ENCODE measurements around the gene VPS13C. TPM values are rescaled to one million over a fixed set of nuclear protein-coding genes. Genes with fewer than 3 reads are reported as not detected.

VPS13C gene
- total RNA-seq, 1 experiment from 2014 or later: 6.5 TPM

DNA sequence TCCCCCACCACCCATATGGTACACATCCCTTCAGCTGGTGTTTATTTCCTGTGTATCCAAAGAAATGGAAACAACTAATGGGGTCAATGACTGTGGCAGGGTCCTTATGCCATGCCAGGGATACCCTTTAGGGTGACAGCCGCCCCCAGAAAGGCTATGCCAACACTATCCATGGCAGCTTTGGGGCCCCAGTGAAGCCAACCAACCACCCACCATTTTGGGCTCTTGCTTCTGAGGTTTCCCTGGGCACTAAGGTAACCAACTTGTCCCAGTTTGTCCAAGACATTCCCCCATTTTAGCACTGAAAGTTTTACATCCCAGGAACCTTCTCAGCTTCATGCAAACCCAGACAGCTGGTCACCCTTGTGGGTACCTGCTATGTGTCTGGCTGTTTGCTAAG, 233.1 kb downstream of the VPS13C start:
- no peak for DNase-seq
- no peaks in the 10 kb centered on the region for H3K27me3 ChIP-seq (ENCODE audit: control insufficient read depth, insufficient read depth, low read length)
- H3K36me3 ChIP-seq (replicated peaks; ENCODE audit: control insufficient read depth, insufficient read depth, low read length): no peaks in the 10 kb centered on the region
- no peak overlapping the region for H3K4me3 ChIP-seq (ENCODE audit: insufficient read depth, low read depth, low read length)

DNA sequence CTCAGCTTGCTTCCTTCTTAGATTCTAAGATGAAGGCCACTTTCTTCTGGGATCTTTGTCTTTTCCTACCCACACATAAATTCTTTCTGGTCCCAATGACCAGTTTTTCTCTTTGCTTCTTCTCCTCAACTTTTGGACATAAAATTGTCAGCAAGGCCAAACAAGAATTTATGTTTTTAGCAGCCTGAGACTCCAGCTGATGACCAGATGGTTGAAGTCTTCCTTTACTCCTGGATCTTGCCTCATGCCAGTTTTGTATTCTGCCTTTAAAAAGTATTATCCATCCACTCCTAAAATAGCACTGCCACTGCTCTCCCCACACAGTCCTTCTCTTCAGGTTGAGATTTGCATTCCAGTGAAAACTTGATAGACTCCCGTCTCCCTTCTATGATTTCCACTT, 236.0 kb downstream of the VPS13C start:
- Histone ChIP-seq H3K27me3 (ENCODE audit: control insufficient read depth, insufficient read depth, low read length) (no peaks in the 10 kb centered on the region), H3K36me3 (replicated peaks; ENCODE audit: control insufficient read depth, insufficient read depth, low read length) (no peaks in the 10 kb centered on the region), H3K4me3 (ENCODE audit: insufficient read depth, low read depth, low read length) (no peak overlapping the region)
- no peak for DNase-seq

GRCh38 chr15:61822511-61822910, 237.7 kb downstream of the VPS13C start:
- H3K36me3 ChIP-seq (replicated peaks; ENCODE audit: control insufficient read depth, insufficient read depth, low read length): no peaks in the 10 kb centered on the region
- no peak for DNase-seq
- no peak overlapping the region for H3K4me3 ChIP-seq (ENCODE audit: insufficient read depth, low read depth, low read length)

DNA sequence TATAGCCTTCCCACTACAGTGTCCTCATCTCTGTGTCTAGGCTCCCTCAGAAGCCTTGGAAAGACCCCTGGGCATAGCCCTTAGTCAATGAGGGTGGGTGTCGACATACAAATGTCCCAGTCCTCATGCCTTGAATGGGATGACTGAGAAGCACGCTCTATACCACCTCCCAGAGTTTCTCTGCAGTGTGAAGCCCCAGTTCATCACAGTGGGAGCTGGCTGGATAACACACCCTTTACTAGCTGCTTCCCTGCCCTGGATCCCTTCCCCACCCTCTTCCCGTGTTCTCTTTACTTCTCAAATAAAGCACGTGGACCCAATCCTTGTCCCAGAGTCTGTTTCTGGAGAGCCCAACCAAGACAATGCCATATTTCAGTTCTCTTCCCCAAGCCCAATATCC, 239.3 kb downstream of the VPS13C start:
- H3K36me3 ChIP-seq (replicated peaks; ENCODE audit: control insufficient read depth, insufficient read depth, low read length): no peaks in the 10 kb centered on the region
- no peak overlapping the region for H3K4me3 ChIP-seq (ENCODE audit: insufficient read depth, low read depth, low read length)
- no peak for DNase-seq
- H3K27me3 ChIP-seq (ENCODE audit: control insufficient read depth, insufficient read depth, low read length): no peaks in the 10 kb centered on the region

More at GRCh38 chr15:61822511-61822910, 237.7 kb downstream of the VPS13C start:
- no peaks in the 10 kb centered on the region for H3K27me3 ChIP-seq (ENCODE audit: control insufficient read depth, insufficient read depth, low read length)

DNA sequence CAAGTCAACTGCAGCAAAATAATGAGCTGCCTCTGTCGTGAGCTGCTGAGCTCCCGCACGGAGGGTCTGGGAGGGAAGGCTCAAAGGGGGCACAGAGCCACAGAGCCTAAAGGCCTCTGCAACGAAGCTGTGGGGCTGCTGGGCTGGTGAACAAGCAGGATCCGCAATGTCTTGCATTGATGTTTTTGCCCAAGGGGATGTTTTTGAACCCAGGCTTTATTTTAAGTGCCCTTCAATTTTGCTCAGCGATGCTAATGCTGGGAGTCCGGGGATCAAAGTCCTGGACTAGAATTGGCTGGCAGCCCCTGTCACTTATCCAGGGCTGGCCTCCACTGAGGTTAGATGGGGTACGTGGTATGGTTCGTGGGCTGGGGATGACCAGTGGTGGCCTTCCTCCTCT, 240.0 kb downstream of the VPS13C start:
- Histone ChIP-seq H3K27me3 (ENCODE audit: control insufficient read depth, insufficient read depth, low read length) (no peaks in the 10 kb centered on the region), H3K36me3 (replicated peaks; ENCODE audit: control insufficient read depth, insufficient read depth, low read length) (no peaks in the 10 kb centered on the region), H3K4me3 (ENCODE audit: insufficient read depth, low read depth, low read length) (no peak overlapping the region)
- no peak for DNase-seq

- Histone ChIP-seq H3K36me3 (replicated peaks; ENCODE audit: control insufficient read depth, insufficient read depth, low read length) (no peaks in the 10 kb centered on the region), H3K4me3 (ENCODE audit: insufficient read depth, low read depth, low read length) (no peak overlapping the region), H3K27me3 (ENCODE audit: control insufficient read depth, insufficient read depth, low read length) (no peaks in the 10 kb centered on the region)
- no peak for DNase-seq
These were observed 240.9 kb downstream of the VPS13C start for GRCh38 chr15:61819386-61819785.

DNA sequence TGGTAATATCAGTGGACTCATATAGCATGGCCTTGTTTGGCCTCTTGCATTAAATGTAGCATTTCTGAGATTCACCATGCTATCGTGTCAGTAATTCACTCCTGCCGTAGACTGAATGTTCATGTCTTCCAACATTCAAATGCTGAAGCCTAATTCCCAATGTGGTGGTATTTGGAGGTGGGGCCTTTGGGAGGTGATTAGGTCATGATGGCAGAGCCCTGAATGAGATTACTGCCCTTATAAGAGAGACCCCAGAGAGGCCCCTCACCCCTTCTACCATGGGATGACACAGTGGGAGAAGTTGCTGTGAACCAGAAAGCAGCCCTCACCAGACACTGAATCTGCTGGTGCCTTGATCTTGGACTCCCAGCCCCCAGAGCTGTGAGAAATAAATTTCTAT, 241.4 kb downstream of the VPS13C start:
- no peak for DNase-seq
- Histone ChIP-seq H3K4me3 (ENCODE audit: insufficient read depth, low read depth, low read length) (no peak overlapping the region), H3K27me3 (ENCODE audit: control insufficient read depth, insufficient read depth, low read length) (no peaks in the 10 kb centered on the region), H3K36me3 (replicated peaks; ENCODE audit: control insufficient read depth, insufficient read depth, low read length) (no peaks in the 10 kb centered on the region)

GRCh38 chr15:61816856-61817255, 243.4 kb downstream of the VPS13C start:
- Histone ChIP-seq H3K27me3 (ENCODE audit: control insufficient read depth, insufficient read depth, low read length) (no peaks in the 10 kb centered on the region), H3K36me3 (replicated peaks; ENCODE audit: control insufficient read depth, insufficient read depth, low read length) (no peaks in the 10 kb centered on the region), H3K4me3 (ENCODE audit: insufficient read depth, low read depth, low read length) (no peak overlapping the region)
- no peak for DNase-seq

DNA sequence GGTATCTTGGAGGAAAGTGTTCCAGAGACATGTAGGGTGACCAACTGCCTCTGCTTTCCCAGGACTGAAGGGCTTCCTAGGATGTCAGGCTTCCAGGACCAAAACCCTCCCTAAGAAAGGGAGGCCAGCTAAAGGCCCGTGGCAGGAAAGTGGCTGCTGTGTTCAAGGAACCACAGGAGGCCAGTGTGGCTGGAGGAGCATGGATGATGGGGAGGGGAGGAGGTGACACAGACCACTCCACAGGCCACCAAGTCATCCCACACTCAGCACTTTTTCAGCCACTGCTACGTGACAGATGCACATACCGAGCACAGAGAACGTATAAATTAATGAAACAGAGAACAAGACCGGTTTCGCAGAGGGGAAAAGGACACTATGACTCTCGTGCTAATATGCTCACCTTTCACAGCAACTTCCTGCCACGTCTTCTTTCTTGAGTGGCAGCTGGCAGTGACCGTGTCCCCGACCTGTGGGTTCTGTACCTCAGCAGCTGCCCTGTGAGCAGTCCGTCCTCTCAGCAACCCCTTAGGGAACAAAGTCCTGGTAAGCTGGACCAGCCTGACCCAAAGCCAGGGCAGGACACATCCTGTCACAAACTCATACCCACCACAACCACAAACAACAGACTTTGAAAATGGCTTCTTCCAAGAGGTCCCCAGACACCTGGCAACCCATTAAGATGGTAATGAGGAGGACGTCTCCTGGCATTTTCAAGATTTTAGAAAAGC, 244.7 kb downstream of the VPS13C start:
- no peaks in the 10 kb centered on the region for H3K36me3 ChIP-seq (replicated peaks; ENCODE audit: control insufficient read depth, insufficient read depth, low read length)
- H3K4me3 ChIP-seq (ENCODE audit: insufficient read depth, low read depth, low read length): no peak overlapping the region
- H3K27me3 ChIP-seq (ENCODE audit: control insufficient read depth, insufficient read depth, low read length): no peaks in the 10 kb centered on the region
- no peak for DNase-seq

DNA sequence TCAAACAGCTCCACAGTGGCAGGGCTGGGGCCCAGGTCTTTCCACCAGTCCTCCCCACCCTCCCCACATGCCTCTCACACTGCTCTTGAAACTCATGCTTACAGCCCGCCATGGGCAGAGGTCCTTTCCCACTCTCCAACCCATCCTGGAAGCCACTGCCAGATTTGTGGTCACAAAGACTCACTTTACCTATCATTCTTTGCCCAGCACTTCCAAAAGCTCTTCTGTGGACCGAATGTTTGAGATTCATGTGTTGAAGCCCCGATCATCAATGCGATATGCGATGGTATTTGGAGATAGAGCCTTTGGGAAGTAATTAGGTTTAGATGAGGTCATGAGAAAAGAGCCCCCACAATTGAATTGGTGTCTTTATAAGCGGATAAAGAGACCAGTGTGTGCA, 247.8 kb downstream of the VPS13C start:
- no peak overlapping the region for H3K4me3 ChIP-seq (ENCODE audit: insufficient read depth, low read depth, low read length)
- H3K27me3 ChIP-seq (ENCODE audit: control insufficient read depth, insufficient read depth, low read length): no peaks in the 10 kb centered on the region
- DNase-seq: no peak
- H3K36me3 ChIP-seq (replicated peaks; ENCODE audit: control insufficient read depth, insufficient read depth, low read length): no peaks in the 10 kb centered on the region

- no peak for DNase-seq
These were observed 248.3 kb downstream of the VPS13C start for GRCh38 chr15:61811952-61812351.

GRCh38 chr15:61809216-61809615, 251.0 kb downstream of the VPS13C start:
- no peak for DNase-seq
- no peak overlapping the region for H3K4me3 ChIP-seq (ENCODE audit: insufficient read depth, low read depth, low read length)
- no peaks in the 10 kb centered on the region for H3K36me3 ChIP-seq (replicated peaks; ENCODE audit: control insufficient read depth, insufficient read depth, low read length)
- H3K27me3 ChIP-seq (ENCODE audit: control insufficient read depth, insufficient read depth, low read length): no peaks in the 10 kb centered on the region

More at GRCh38 chr15:61811952-61812351, 248.3 kb downstream of the VPS13C start:
- H3K27me3 ChIP-seq (ENCODE audit: control insufficient read depth, insufficient read depth, low read length): no peaks in the 10 kb centered on the region
- no peak overlapping the region for H3K4me3 ChIP-seq (ENCODE audit: insufficient read depth, low read depth, low read length)
- no peaks in the 10 kb centered on the region for H3K36me3 ChIP-seq (replicated peaks; ENCODE audit: control insufficient read depth, insufficient read depth, low read length)

GRCh38 chr15:61807281-61807929, 252.8 kb downstream of the VPS13C start:
- H3K4me3 ChIP-seq (ENCODE audit: insufficient read depth, low read depth, low read length): no peak overlapping the region
- no peaks in the 10 kb centered on the region for H3K36me3 ChIP-seq (replicated peaks; ENCODE audit: control insufficient read depth, insufficient read depth, low read length)
- no peaks in the 10 kb centered on the region for H3K27me3 ChIP-seq (ENCODE audit: control insufficient read depth, insufficient read depth, low read length)
- no peak for DNase-seq
